Neural progenitor cell (in vitro differentiated cells): Measurements from ENCODE around the gene AGAP3. TPM values are rescaled to one million over a fixed set of nuclear protein-coding genes. Genes with fewer than 3 reads are reported as not detected.

Source experiments
- DNase-seq: peaks from one replicate; pipeline ENCODE4 v3.0.0-alpha.2; 2016; ENCODE audit warnings: low spot score
- H2AFZ ChIP-seq: fragments of 200-600 bp; sonication (generic); replicated peaks from 2 replicates; pipeline ENCODE4 v1.6.1; 2016; ENCODE audit warnings: antibody characterized with exemption
- H3F3A ChIP-seq: fragments of 200-600 bp; sonication (generic); 2 replicates; pipeline ENCODE4 v1.6.1; 2016; ENCODE audit warnings: antibody characterized with exemption, low read depth
- H3K27ac ChIP-seq: fragments of 200-600 bp; sonication (generic); 2 replicates; pipeline ENCODE4 v1.5.1; 2016; ENCODE audit warnings: mild to moderate bottlenecking
- H3K27me3 ChIP-seq: fragments of 200-600 bp; sonication (generic); 2 replicates; pipeline ENCODE4 v1.6.1; 2016; ENCODE audit warnings: mild to moderate bottlenecking, moderate library complexity
- H3K36me3 ChIP-seq: fragments of 200-600 bp; sonication (generic); 2 replicates; pipeline ENCODE4 v1.5.1; 2016
- H3K4me1 ChIP-seq: fragments of 200-600 bp; sonication (generic); 2 replicates; pipeline ENCODE4 v1.6.1; 2016; ENCODE audit warnings: mixed run types
- H3K4me2 ChIP-seq: fragments of 200-600 bp; sonication (generic); 2 replicates; pipeline ENCODE4 v1.6.1; 2016
- H3K4me3 ChIP-seq: fragments of 200-600 bp; sonication (generic); 2 replicates; pipeline ENCODE4 v1.5.1; 2016
- H3K79me2 ChIP-seq: fragments of 200-600 bp; sonication (generic); 2 replicates; pipeline ENCODE4 v1.6.1; 2016; ENCODE audit warnings: low read depth
- H3K9ac ChIP-seq: fragments of 200-600 bp; sonication (generic); 2 replicates; pipeline ENCODE4 v1.6.1; 2016
- H3K9me3 ChIP-seq: fragments of 200-600 bp; sonication (generic); 2 replicates; pipeline ENCODE4 v1.5.1; 2016; ENCODE audit warnings: low read depth
- H4K20me1 ChIP-seq: fragments of 200-600 bp; sonication (generic); 2 replicates; pipeline ENCODE4 v1.6.1; 2016; ENCODE audit warnings: low read depth
- H3K27ac Mint-ChIP-seq: 3 replicates; pipeline ENCODE4 v1.8.0; 2021; ENCODE audit warnings: mixed read lengths
- H3K27me3 Mint-ChIP-seq: 2 replicates; pipeline ENCODE4 v1.8.0; 2022; ENCODE audit warnings: low read depth, mild to moderate bottlenecking, inconsistent platforms, moderate library complexity, mixed read lengths; ENCODE audit not compliant: insufficient read depth
- H3K36me3 Mint-ChIP-seq: 3 replicates; pipeline ENCODE4 v1.8.0; 2021; ENCODE audit warnings: mixed read lengths
- H3K4me1 Mint-ChIP-seq: 3 replicates; pipeline ENCODE4 v1.8.0; 2021; ENCODE audit warnings: mixed read lengths
- H3K4me3 Mint-ChIP-seq: 3 replicates; pipeline ENCODE4 v1.8.0; 2021; ENCODE audit warnings: mild to moderate bottlenecking, moderate library complexity, mixed read lengths
- H3K9me3 Mint-ChIP-seq: 3 replicates; pipeline ENCODE4 v1.8.0; 2020; ENCODE audit warnings: mixed read lengths
- EZH2 ChIP-seq: fragments of 200-600 bp; sonication (generic); IDR thresholded peaks from 2 replicates; pipeline ENCODE4 v1.6.1; 2017; ENCODE audit warnings: antibody characterized with exemption, mild to moderate bottlenecking, moderate library complexity
- EZH2phosphoT487 ChIP-seq: fragments of 200-600 bp; sonication (generic); IDR thresholded peaks from 2 replicates; pipeline ENCODE4 v1.6.1; 2017; ENCODE audit warnings: antibody characterized with exemption
- total RNA-seq: library from RNA; depleted of rRNA; stranded (reverse); fragments of >200 nt; gene quantifications from 2 replicates; pipeline ENCODE4 v1.2.3, GENCODE V29; 2015; ENCODE audit warnings: low replicate concordance
- TF ChIP-seq, protein P1 (sequence below): fragments of 200-600 bp; sonication (generic); IDR thresholded peaks from 2 replicates; pipeline ENCODE4 v1.5.1; 2017; ENCODE audit warnings: antibody characterized with exemption, mild to moderate bottlenecking

AGAP3 gene
- total RNA-seq, 1 donor from 2014 or later, result 38.9 TPM

DNA sequence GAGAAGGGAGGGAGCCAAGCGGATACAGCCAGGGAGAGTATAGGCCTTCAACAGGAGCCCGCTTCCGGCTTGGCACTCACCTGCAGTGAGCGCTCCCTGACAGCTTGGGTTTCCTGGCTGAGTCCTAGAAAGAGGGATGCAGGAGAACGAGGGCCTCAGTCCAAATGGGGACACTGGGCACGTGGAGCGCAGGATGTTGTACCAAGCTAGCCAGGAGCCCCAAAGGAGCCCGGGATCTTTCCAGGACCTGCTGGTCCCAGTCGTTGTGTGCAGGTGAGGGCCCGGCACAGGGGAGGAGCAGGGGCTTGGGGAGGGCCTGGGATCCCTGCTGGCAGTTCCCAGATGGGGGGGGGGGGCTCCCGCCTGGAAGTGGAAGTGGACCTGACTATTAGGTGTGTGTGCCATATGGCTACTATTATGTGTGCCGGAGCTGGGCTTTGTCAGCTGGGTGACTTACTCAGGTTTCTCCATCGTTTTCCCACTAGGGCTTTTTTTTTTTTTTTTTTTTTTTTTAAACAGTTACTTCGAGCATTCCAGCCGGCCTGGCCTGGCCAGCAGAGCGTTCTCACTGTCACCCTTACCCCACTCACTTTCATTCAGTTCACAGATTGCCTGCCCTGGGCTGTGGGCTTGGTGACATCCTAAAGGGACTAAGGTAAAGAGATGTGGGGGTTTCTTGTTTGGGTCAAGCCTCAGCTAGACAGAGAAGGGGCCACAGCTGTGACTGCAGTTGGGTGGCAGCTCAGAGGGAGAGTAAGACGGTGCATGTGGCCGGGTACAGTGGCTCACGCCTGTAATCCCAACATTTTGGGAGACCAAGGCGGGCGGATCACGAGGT is 3.8 kb downstream of the AGAP3 start:
- Histone ChIP-seq H3K9me3 (no peaks in the 10 kb centered on the region), H3K4me1 (peaks cover 32% of the 10 kb centered on the region), H3K27ac (no peak overlapping the region), H2AFZ (no peak overlapping the region), H3K4me2 (peak overlapping the region; percentile 97), H3K27me3 (peaks cover 11% of the 10 kb centered on the region), H3K36me3 (no peaks in the 10 kb centered on the region), H3F3A (peaks cover 44% of the 10 kb centered on the region), H3K9ac (no peak overlapping the region), H4K20me1 (peaks cover 83% of the 10 kb centered on the region), H3K4me3 (no peak overlapping the region), H3K79me2 (peaks cover 83% of the 10 kb centered on the region)
- Mint-ChIP-seq H3K27me3 (peaks cover 18% of the 10 kb centered on the region), H3K4me3 (peak overlapping the region; percentile 84), H3K4me1 (peaks cover 34% of the 10 kb centered on the region), H3K9me3 (no peaks in the 10 kb centered on the region), H3K36me3 (peaks cover 4% of the 10 kb centered on the region), H3K27ac (no peak overlapping the region)
- no peak for DNase-seq
- TF ChIP-seq EZH2 (no peak), EZH2phosphoT487 (no peak)
- TF ChIP-seq, protein P1, sequence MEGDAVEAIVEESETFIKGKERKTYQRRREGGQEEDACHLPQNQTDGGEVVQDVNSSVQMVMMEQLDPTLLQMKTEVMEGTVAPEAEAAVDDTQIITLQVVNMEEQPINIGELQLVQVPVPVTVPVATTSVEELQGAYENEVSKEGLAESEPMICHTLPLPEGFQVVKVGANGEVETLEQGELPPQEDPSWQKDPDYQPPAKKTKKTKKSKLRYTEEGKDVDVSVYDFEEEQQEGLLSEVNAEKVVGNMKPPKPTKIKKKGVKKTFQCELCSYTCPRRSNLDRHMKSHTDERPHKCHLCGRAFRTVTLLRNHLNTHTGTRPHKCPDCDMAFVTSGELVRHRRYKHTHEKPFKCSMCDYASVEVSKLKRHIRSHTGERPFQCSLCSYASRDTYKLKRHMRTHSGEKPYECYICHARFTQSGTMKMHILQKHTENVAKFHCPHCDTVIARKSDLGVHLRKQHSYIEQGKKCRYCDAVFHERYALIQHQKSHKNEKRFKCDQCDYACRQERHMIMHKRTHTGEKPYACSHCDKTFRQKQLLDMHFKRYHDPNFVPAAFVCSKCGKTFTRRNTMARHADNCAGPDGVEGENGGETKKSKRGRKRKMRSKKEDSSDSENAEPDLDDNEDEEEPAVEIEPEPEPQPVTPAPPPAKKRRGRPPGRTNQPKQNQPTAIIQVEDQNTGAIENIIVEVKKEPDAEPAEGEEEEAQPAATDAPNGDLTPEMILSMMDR, result no peak

GRCh38 chr7:151091003-151091402 is 4.7 kb downstream of the AGAP3 start:
- Histone ChIP-seq H3K36me3 (no peaks in the 10 kb centered on the region), H3K9me3 (no peaks in the 10 kb centered on the region), H2AFZ (no peak overlapping the region), H3K9ac (no peak overlapping the region), H3F3A (peaks cover 35% of the 10 kb centered on the region), H3K4me3 (no peak overlapping the region), H3K27me3 (peaks cover 11% of the 10 kb centered on the region), H3K79me2 (peaks cover 92% of the 10 kb centered on the region), H3K4me1 (peaks cover 28% of the 10 kb centered on the region), H3K27ac (no peak overlapping the region), H4K20me1 (peaks cover 92% of the 10 kb centered on the region), H3K4me2 (no peak overlapping the region)
- TF ChIP-seq, protein P1, result no peak
- TF ChIP-seq EZH2, result no peak
- no peak for TF ChIP-seq EZH2phosphoT487
- peaks cover 27% of the 10 kb centered on the region for H3K4me1 Mint-ChIP-seq
- peaks cover 11% of the 10 kb centered on the region for H3K27me3 Mint-ChIP-seq
- peaks cover 4% of the 10 kb centered on the region for H3K36me3 Mint-ChIP-seq
- DNase-seq, result no peak
- H3K9me3 Mint-ChIP-seq, result no peaks in the 10 kb centered on the region
- H3K4me3 Mint-ChIP-seq, result no peak overlapping the region
- no peak overlapping the region for H3K27ac Mint-ChIP-seq

DNA sequence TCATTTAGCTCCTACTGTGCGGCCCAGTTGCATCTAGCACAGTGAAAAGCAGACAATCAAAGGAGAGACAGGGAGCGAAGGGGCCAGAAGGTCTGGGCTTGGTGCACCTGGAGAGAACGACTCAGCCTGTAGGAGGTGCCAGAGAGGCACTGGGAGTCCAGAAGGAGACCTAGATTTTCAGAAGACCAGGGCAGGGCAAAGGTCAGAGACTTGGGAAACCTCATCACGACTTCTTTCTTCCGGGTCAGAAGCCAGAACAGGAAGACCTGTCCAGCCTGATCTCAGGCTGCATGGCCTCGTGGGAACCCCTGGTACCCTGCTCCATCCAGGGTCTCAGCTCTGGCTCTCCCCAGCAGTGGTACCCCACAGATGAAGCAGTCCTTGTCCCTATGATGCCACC is 5.2 kb downstream of the AGAP3 start:
- no peak overlapping the region for H3K9ac ChIP-seq
- peak; percentile 70 for DNase-seq
- H3F3A ChIP-seq, result peaks cover 34% of the 10 kb centered on the region
- no peak overlapping the region for H3K4me3 ChIP-seq
- peaks cover 96% of the 10 kb centered on the region for H3K79me2 ChIP-seq
- Mint-ChIP-seq H3K4me3 (no peak overlapping the region), H3K27ac (no peak overlapping the region), H3K9me3 (no peaks in the 10 kb centered on the region), H3K36me3 (peaks cover 4% of the 10 kb centered on the region), H3K27me3 (peaks cover 11% of the 10 kb centered on the region), H3K4me1 (peaks cover 27% of the 10 kb centered on the region)
- peaks cover 28% of the 10 kb centered on the region for H3K4me1 ChIP-seq
- H3K36me3 ChIP-seq, result no peaks in the 10 kb centered on the region
- H3K4me2 ChIP-seq, result no peak overlapping the region
- H3K9me3 ChIP-seq, result no peaks in the 10 kb centered on the region
- peaks cover 11% of the 10 kb centered on the region for H3K27me3 ChIP-seq
- no peak overlapping the region for H2AFZ ChIP-seq
- no peak overlapping the region for H3K27ac ChIP-seq
- no peak for TF ChIP-seq EZH2
- TF ChIP-seq, protein P1, result peak; percentile 68
- peaks cover 96% of the 10 kb centered on the region for H4K20me1 ChIP-seq
